ACC112 (cell line): ENCODE data around the gene C2orf72.

Experiments used
- H2AFZ ChIP-seq: fragments of 200-600 bp; sonication (generic); one replicate; pipeline ENCODE4 v1.6.0; 2017; ENCODE audit warnings: antibody characterized with exemption, low read length; ENCODE audit not compliant: unreplicated experiment
- H3K27ac ChIP-seq: fragments of 200-600 bp; sonication (generic); 2 replicates; pipeline ENCODE4 v1.5.1; 2014; ENCODE audit warnings: low read depth, mild to moderate bottlenecking, antibody characterized with exemption, low read length, moderate library complexity
- H3K27me3 ChIP-seq: fragments of 200-600 bp; sonication (generic); 2 replicates; pipeline ENCODE4 v1.6.1; 2014; ENCODE audit warnings: mild to moderate bottlenecking, antibody characterized with exemption, low read length, moderate library complexity, mixed read lengths; ENCODE audit not compliant: insufficient read depth
- H3K36me3 ChIP-seq: fragments of 200-600 bp; sonication (generic); 2 replicates; pipeline ENCODE4 v1.6.1; 2016; ENCODE audit warnings: mild to moderate bottlenecking, antibody characterized with exemption, low read length, moderate library complexity, mixed read lengths; ENCODE audit not compliant: insufficient read depth
- H3K4me1 ChIP-seq: fragments of 200-600 bp; sonication (generic); one replicate; pipeline ENCODE4 v1.6.1; 2016; ENCODE audit warnings: low read length, mixed read lengths; ENCODE audit not compliant: insufficient read depth, unreplicated experiment, control insufficient read depth
- H3K4me3 ChIP-seq: fragments of 200-600 bp; sonication (generic); 2 replicates; pipeline ENCODE4 v1.5.1; 2014; ENCODE audit warnings: mild to moderate bottlenecking, low read depth, low read length
- H3K79me2 ChIP-seq: fragments of 200-600 bp; sonication (generic); one replicate; pipeline ENCODE4 v1.6.0; 2016; ENCODE audit warnings: low read length; ENCODE audit not compliant: control insufficient read depth, unreplicated experiment, insufficient read depth

The C2orf72 gene

GRCh38 chr2:231069379-231070054 is 32.2 kb downstream of the C2orf72 start:
- Histone ChIP-seq H2AFZ (no peak overlapping the region), H3K36me3 (peaks cover 67% of the 10 kb centered on the region), H3K27me3 (no peaks in the 10 kb centered on the region), H3K4me1 (peaks cover 12% of the 10 kb centered on the region), H3K79me2 (peaks cover 17% of the 10 kb centered on the region), H3K4me3 (no peak overlapping the region), H3K27ac (no peak overlapping the region)

- peaks cover 57% of the 10 kb centered on the region for H3K36me3 ChIP-seq
- no peaks in the 10 kb centered on the region for H3K27me3 ChIP-seq
- H3K27ac ChIP-seq: no peak overlapping the region
- no peaks in the 10 kb centered on the region for H3K4me1 ChIP-seq
- no peak overlapping the region for H2AFZ ChIP-seq
- no peaks in the 10 kb centered on the region for H3K79me2 ChIP-seq
- H3K4me3 ChIP-seq: no peak overlapping the region
Observed at GRCh38 chr2:231084565-231084964, 47.2 kb downstream of the C2orf72 start.

GRCh38 chr2:231088754-231089153 is 51.4 kb downstream of the C2orf72 start:
- Histone ChIP-seq H3K79me2 (no peaks in the 10 kb centered on the region), H3K4me3 (no peak overlapping the region), H3K27ac (no peak overlapping the region), H3K4me1 (no peaks in the 10 kb centered on the region), H3K36me3 (peaks cover 44% of the 10 kb centered on the region), H3K27me3 (no peaks in the 10 kb centered on the region), H2AFZ (no peak overlapping the region)

GRCh38 chr2:231093933-231094332 is 56.6 kb downstream of the C2orf72 start:
- Histone ChIP-seq H2AFZ (no peak overlapping the region), H3K4me3 (no peak overlapping the region), H3K27me3 (no peaks in the 10 kb centered on the region), H3K36me3 (peaks cover 29% of the 10 kb centered on the region), H3K4me1 (no peaks in the 10 kb centered on the region), H3K79me2 (no peaks in the 10 kb centered on the region), H3K27ac (no peak overlapping the region)

GRCh38 chr2:231094736-231095346 is 57.5 kb downstream of the C2orf72 start:
- Histone ChIP-seq H3K79me2 (no peaks in the 10 kb centered on the region), H2AFZ (no peak overlapping the region), H3K27me3 (no peaks in the 10 kb centered on the region), H3K4me3 (no peak overlapping the region), H3K36me3 (peaks cover 31% of the 10 kb centered on the region), H3K4me1 (no peaks in the 10 kb centered on the region), H3K27ac (no peak overlapping the region)
